Panc1 (cell line): ENCODE results near the gene SNX22.

Experiments
- CTCF ChIP-seq: fragments of 450-650 bp; IDR thresholded peaks from 2 replicates; pipeline ENCODE4 v1.5.1; 2017; ENCODE audit warnings: mild to moderate bottlenecking
- POLR2AphosphoS5 ChIP-seq: IDR thresholded peaks from 2 replicates; pipeline ENCODE4 v1.6.1; 2012; ENCODE audit warnings: mild to moderate bottlenecking, low read depth, low read length, moderate library complexity
- REST ChIP-seq, 2 experiments: IDR thresholded peaks; 2 replicates each; pipeline ENCODE4 v1.6.1; 2011 to 2012; ENCODE audit warnings: low read depth in 2 of 2, control low read depth in 1 of 2, low read length in 1 of 2, mild to moderate bottlenecking in 1 of 2, moderate library complexity in 1 of 2; ENCODE audit not compliant: insufficient read depth in 1 of 2
- SIN3A ChIP-seq: IDR thresholded peaks from 2 replicates; pipeline ENCODE4 v1.6.1; 2012; ENCODE audit warnings: low read depth, mild to moderate bottlenecking, low read length, moderate library complexity, borderline replicate concordance; ENCODE audit not compliant: insufficient read depth
- TCF7L2 ChIP-seq: IDR thresholded peaks from 2 replicates; pipeline ENCODE4 v1.6.1; 2011; ENCODE audit warnings: mild to moderate bottlenecking, low read depth, low read length, inconsistent platforms

GRCh38 chr15:64152507-64153387 is 1.2 kb downstream of the SNX22 start:
- no peak for TF ChIP-seq CTCF
- TF ChIP-seq POLR2AphosphoS5, result no peak
- no peak for TF ChIP-seq TCF7L2
- no peak for TF ChIP-seq REST (IDR thresholded peaks at IDR 0.05; ENCODE audit: insufficient read depth in 1 of 2, low read depth in 2 of 2, low read length in 1 of 2)
- no peak for TF ChIP-seq SIN3A
